Measurements from ENCODE around the gene ACADVL. TPM values are rescaled to one million over a fixed set of nuclear protein-coding genes. Genes with fewer than 3 reads are reported as not detected.
A peak's percentile ranks its signal among the peaks of the same experiment; 100 is the strongest.

The ACADVL gene
- total and polyA plus RNA-seq, 2 experiments from 2014 or later = 441 to 453 TPM

DNA sequence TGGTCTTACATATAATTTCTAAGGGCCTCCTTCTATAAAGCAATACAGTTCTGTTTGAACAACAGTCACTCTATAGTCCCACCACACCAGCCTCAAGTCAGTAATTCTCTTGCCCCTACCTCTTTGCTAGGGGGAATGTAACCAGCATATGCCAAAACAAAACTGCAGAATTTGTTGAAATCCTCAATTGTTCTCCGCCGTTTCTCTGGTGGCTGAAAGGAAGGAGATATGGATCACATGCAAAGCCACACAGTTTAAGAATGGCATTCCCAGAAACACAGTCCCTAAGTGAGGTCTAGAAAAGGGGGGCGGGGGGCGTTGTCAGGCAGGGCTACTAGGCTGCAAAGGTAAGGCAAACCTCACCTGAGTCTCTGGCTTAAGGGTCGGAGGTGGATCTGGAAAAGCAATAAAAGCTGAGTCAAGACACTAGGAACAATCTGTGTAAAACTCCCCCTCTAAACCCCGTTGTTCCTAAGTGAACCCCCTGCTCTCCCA is 17.6 kb downstream of the ACADVL start:
- Histone ChIP-seq H3K9ac (peak overlapping the region; percentile 96), H3K79me2 (ENCODE audit: insufficient read depth) (peaks cover 82% of the 10 kb centered on the region), H3K9me2 (ENCODE audit: insufficient read depth) (no peaks in the 10 kb centered on the region), H4K20me1 (ENCODE audit: insufficient read depth) (no peaks in the 10 kb centered on the region), H3K27me3 (replicated peaks; ENCODE audit: insufficient read depth) (no peaks in the 10 kb centered on the region), H3K4me2 (ENCODE audit: unreplicated experiment) (peak overlapping the region; percentile 44), H3K4me1 (ENCODE audit: insufficient read depth) (peaks cover 33% of the 10 kb centered on the region), H3K4me3 (peak overlapping the region; percentile 99), H2AFZ (no peak overlapping the region), H3K9me3 (ENCODE audit: low read depth) (no peaks in the 10 kb centered on the region), H3F3A (ENCODE audit: insufficient read depth) (peaks cover 55% of the 10 kb centered on the region), H3K27ac (peak overlapping the region; percentile 77), H3K36me3 (ENCODE audit: low read depth) (peaks cover 14% of the 10 kb centered on the region; the same call in 1 of the 2 replicates)
- WGBS, 2 experiments (ENCODE audit: low coverage in 1 of 2, low lambda C conversion rate in 2 of 2, missing lambda C conversion rate in 2 of 2) = 35 to 41% methylated on average over 6 of the region's 6 CpGs
- no peak for DNase-seq
- TF ChIP-seq EZH2 (IDR thresholded peaks at IDR 0.05; ENCODE audit: insufficient read depth, poor library complexity, severe bottlenecking) = no peak
- no peak for TF ChIP-seq EZH2phosphoT487 (IDR thresholded peaks at IDR 0.05; ENCODE audit: insufficient read depth, low read depth)
- in situ Hi-C loops (cut with MboI) = no loop called here

DNA sequence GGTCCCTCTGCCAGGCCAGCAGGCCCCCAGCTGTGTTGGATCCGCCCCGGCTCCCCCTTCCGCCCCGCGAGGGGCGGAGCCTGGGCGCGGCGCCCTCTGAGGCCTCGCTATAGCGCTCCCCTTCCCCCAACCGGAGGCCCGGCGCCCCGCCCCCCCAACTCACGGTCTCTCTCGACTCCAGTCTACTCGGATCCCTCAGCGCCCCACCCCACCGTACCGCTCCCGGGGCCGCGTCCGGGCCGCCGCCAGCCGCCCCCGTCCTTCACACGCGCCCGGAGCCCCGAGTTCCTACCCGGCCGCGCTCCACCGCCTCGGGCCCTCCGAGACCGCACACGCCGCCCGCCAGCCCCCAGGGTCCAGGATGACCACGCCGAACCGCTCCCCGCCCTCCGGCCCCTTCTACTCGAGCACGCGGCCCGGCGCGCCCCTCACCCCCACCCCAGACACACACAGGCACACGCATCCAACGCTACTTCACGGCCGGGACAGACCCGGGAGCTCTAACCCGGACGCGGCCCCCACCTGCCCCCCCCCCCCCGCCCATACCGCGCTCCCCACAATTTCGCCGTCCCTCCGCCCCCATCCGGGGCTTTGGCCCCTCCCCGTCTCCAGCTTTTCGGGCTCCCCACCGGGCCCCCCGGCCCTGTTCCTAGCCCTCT is 18.2 kb downstream of the ACADVL start:
- peaks cover 14% of the 10 kb centered on the region; the same call in 1 of the 2 replicates for H3K36me3 ChIP-seq (ENCODE audit: low read depth)

DNA sequence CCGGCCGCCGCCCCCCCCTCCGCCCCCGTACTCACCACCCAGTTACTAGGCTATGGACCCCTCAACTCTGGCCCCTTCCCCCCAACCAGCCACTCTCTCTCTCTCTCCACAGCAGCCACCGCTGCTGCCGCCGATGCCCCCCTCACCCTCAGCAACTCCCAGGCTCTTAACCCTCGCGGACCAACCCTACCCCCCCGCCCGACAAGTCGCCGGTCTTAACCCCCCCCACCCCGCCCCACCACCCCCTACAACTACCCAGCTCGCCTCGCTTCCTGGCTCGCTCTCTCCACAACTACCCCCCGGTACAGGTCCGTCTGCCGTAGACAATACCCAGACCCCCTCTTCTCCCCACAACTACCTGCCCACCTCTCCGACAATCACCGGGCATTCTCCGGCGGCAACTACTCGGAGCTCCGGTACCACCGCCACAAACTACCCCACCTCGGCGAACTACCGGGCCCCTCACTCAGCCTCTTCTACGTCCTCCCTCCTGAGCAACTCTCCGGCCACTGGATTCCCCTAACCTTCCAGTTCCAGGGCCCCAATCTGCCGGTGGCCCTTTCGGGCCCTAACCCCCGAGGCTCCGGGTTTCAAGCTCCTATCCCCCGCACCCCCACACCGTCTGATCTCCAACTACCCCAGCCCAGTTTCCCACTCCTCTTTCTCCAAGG is 18.8 kb downstream of the ACADVL start:
- Histone ChIP-seq H3K9ac (peak overlapping the region; percentile 96), H3K36me3 (ENCODE audit: low read depth) (peaks cover 14% of the 10 kb centered on the region; the same call in 1 of the 2 replicates), H3F3A (ENCODE audit: insufficient read depth) (peaks cover 54% of the 10 kb centered on the region), H3K9me2 (ENCODE audit: insufficient read depth) (no peaks in the 10 kb centered on the region), H4K20me1 (ENCODE audit: insufficient read depth) (no peaks in the 10 kb centered on the region), H3K4me2 (ENCODE audit: unreplicated experiment) (peak overlapping the region; percentile 82), H3K4me1 (ENCODE audit: insufficient read depth) (peaks cover 32% of the 10 kb centered on the region), H3K79me2 (ENCODE audit: insufficient read depth) (peaks cover 70% of the 10 kb centered on the region), H3K27me3 (replicated peaks; ENCODE audit: insufficient read depth) (no peaks in the 10 kb centered on the region), H3K27ac (peak overlapping the region; percentile 77), H3K9me3 (ENCODE audit: low read depth) (no peaks in the 10 kb centered on the region), H3K4me3 (peak overlapping the region; percentile 99), H2AFZ (0 out of 2 replicates have a peak overlapping the region, but pooled peaks have one; percentile 17)
- in situ Hi-C loops (cut with MboI) = no loop called here
- peak; percentile 56 for DNase-seq
- no peak for TF ChIP-seq EZH2 (IDR thresholded peaks at IDR 0.05; ENCODE audit: insufficient read depth, poor library complexity, severe bottlenecking)
- no peak for TF ChIP-seq EZH2phosphoT487 (IDR thresholded peaks at IDR 0.05; ENCODE audit: insufficient read depth, low read depth)
- 1% methylated on average over 23 to 39 of the region's 39 CpGs for WGBS, 2 experiments (ENCODE audit: low coverage in 1 of 2, low lambda C conversion rate in 2 of 2, missing lambda C conversion rate in 2 of 2)

More for the DNA sequence above, 18.2 kb downstream of the ACADVL start:
- Histone ChIP-seq H2AFZ (no peak overlapping the region), H3F3A (ENCODE audit: insufficient read depth) (peaks cover 52% of the 10 kb centered on the region), H3K9ac (peak overlapping the region; percentile 96), H3K4me3 (peak overlapping the region; percentile 99), H3K27ac (peak overlapping the region; percentile 77), H3K4me2 (ENCODE audit: unreplicated experiment) (peak overlapping the region; percentile 44), H3K9me2 (ENCODE audit: insufficient read depth) (no peaks in the 10 kb centered on the region), H3K4me1 (ENCODE audit: insufficient read depth) (peaks cover 29% of the 10 kb centered on the region), H4K20me1 (ENCODE audit: insufficient read depth) (no peaks in the 10 kb centered on the region), H3K79me2 (ENCODE audit: insufficient read depth) (peaks cover 77% of the 10 kb centered on the region), H3K9me3 (ENCODE audit: low read depth) (no peaks in the 10 kb centered on the region), H3K27me3 (replicated peaks; ENCODE audit: insufficient read depth) (no peaks in the 10 kb centered on the region)
- 2% methylated on average over 13 to 72 of the region's 73 CpGs for WGBS, 2 experiments (ENCODE audit: low coverage in 1 of 2, low lambda C conversion rate in 2 of 2, missing lambda C conversion rate in 2 of 2)
- no peak for TF ChIP-seq EZH2phosphoT487 (IDR thresholded peaks at IDR 0.05; ENCODE audit: insufficient read depth, low read depth)
- no peak for TF ChIP-seq EZH2 (IDR thresholded peaks at IDR 0.05; ENCODE audit: insufficient read depth, poor library complexity, severe bottlenecking)
- peak; percentile 77 for DNase-seq
- in situ Hi-C loops (cut with MboI) = no loop called here

DNA sequence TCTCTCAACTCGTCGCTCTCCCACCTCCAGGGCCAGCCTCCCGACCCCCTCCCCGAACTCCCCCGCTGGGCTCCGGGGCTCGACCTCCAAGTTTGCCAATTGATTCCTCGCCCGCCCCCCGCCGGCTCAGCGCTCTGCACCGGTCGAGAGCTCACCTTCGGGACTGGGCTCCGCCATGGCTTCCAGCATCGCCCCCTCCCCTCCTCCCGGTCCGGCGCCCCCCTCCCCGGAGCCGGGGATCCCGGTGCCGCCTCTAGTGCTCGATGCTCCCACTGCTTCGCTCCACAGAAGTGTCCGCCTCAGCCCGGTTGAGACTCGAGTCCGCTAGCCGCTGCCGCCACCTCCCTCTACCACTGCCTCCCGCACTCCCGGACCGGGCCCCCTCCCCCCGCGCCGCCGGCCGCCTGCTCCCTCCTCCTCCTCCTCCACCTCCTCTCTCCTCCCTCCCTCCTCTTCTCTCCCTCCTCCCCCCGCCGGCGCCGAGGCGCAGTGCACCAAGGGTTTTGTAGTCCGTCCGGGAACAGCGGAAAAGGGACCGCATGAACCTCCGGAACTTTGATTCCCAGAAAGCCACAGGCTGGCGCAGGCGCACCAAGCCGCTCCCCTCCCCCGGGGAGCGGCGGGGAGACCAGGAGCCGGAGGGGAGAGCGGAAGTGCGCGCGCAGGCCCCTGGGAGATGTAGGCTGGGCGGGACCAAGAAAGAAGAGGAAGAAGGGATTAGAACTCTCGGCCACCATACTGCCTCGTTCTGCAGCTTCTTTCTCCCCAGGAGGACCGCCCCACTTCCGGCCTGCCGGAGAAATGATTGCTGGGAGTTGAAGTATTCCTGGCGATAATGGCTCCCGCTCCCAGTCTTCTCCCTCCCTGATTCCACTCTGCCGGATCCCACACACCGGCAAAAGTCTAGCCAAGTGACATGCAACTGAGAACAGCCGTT is 19.6 kb downstream of the ACADVL start, which contains the start of gene PHF23:
Gene PHF23 (minus strand): TSS at position 367 of the 937 bp plus-strand sequence. CDS start 178 bp downstream, at position 189.
- TF ChIP-seq EZH2phosphoT487 (IDR thresholded peaks at IDR 0.05; ENCODE audit: insufficient read depth, low read depth) = no peak
- no peak for TF ChIP-seq EZH2 (IDR thresholded peaks at IDR 0.05; ENCODE audit: insufficient read depth, poor library complexity, severe bottlenecking)
- DNase-seq = peak; percentile 100
- Histone ChIP-seq H3K9ac (peak within 1 kb of the TSS; percentile 99), H3K36me3 (ENCODE audit: low read depth) (peaks cover 17% of the 10 kb centered on the region), H3K4me3 (peak within 1 kb of the TSS; percentile 99), H3K4me2 (ENCODE audit: unreplicated experiment) (peak within 1 kb of the TSS; percentile 100), H3K79me2 (ENCODE audit: insufficient read depth) (peaks cover 71% of the 10 kb centered on the region), H3K27ac (peak within 1 kb of the TSS; percentile 99), H3F3A (ENCODE audit: insufficient read depth) (peaks cover 55% of the 10 kb centered on the region), H3K9me2 (ENCODE audit: insufficient read depth) (no peaks in the 10 kb centered on the region), H2AFZ (0 out of 2 replicates have a peak within 1 kb of the TSS, but pooled peaks have one; percentile 17), H3K4me1 (ENCODE audit: insufficient read depth) (peaks cover 32% of the 10 kb centered on the region), H3K27me3 (replicated peaks; ENCODE audit: insufficient read depth) (no peaks in the 10 kb centered on the region), H4K20me1 (ENCODE audit: insufficient read depth) (no peaks in the 10 kb centered on the region), H3K9me3 (ENCODE audit: low read depth) (no peaks in the 10 kb centered on the region)
- 0 to 2% methylated on average over 40 to 69 of the region's 72 CpGs for WGBS, 2 experiments (ENCODE audit: low coverage in 1 of 2, low lambda C conversion rate in 2 of 2, missing lambda C conversion rate in 2 of 2)
- in situ Hi-C loops (cut with MboI) = no loop called here
